IMR-90 (cell line): ENCODE measurements around the gene SOWAHB. TPM values are rescaled to one million over a fixed set of nuclear protein-coding genes. Genes with fewer than 3 reads are reported as not detected.

ENCODE experiments used
- ATAC-seq: fragments of 200-7000 bp; cut with Tn5 transposase; 2 replicates; pipeline ENCODE4 v1.9.1; 2020; ENCODE audit warnings: low read depth, mild to moderate bottlenecking, moderate library complexity
- BruUV-seq: library from RNA; stranded (reverse); fragments of 400-500 nt; replicated peaks from 2 replicates; lab custom pipeline; 2021; lab: Mats Ljungman, UMichigan
- CTCF ChIA-PET: fragments of 300-600 bp; formaldehyde crosslinking; extraction: SDS; loops from one replicate; lab custom pipeline; 2021; ENCODE audit warnings: antibody characterized with exemption; lab: Yijun Ruan, JAX
- POLR2A ChIA-PET: fragments of 300-600 bp; sonication (Branson Sonifier 250); formaldehyde crosslinking; loops from one replicate; lab custom pipeline; 2022; ENCODE audit warnings: antibody characterized with exemption; ENCODE audit not compliant: unreplicated experiment; lab: Charles Lee
- DNase-seq: peaks from one replicate; pipeline ENCODE4 v3.0.0; 2013
- H2AFZ ChIP-seq: replicated peaks from 2 replicates; pipeline ENCODE3; 2013; ENCODE audit warnings: low read length, mild to moderate bottlenecking; ENCODE audit not compliant: poor library complexity
- H2AK5ac ChIP-seq: 2 replicates; pipeline ENCODE4 v1.6.1; 2013; ENCODE audit warnings: low read depth, low read length, inconsistent platforms
- H2AK9ac ChIP-seq: replicated peaks from 2 replicates; pipeline ENCODE3; 2013; ENCODE audit warnings: mild to moderate bottlenecking, low read depth, low read length, moderate library complexity; ENCODE audit not compliant: poor library complexity
- H2BK120ac ChIP-seq: 2 replicates; pipeline ENCODE4 v1.6.1; 2013; ENCODE audit warnings: low read depth, low read length, inconsistent platforms
- H2BK15ac ChIP-seq: 3 replicates; pipeline ENCODE4 v1.6.1; 2013; ENCODE audit warnings: low read depth, low read length, inconsistent platforms
- H2BK20ac ChIP-seq: 2 replicates; pipeline ENCODE4 v1.6.1; 2013; ENCODE audit warnings: low read depth, mild to moderate bottlenecking, inconsistent platforms, low read length, moderate library complexity
- H2BK5ac ChIP-seq: 2 replicates; pipeline ENCODE4 v1.6.1; 2013; ENCODE audit warnings: mild to moderate bottlenecking, low read depth, low read length, inconsistent platforms; ENCODE audit not compliant: poor library complexity, severe bottlenecking
- H3K14ac ChIP-seq: replicated peaks from 2 replicates; pipeline ENCODE4 v1.6.1; 2013; ENCODE audit warnings: low read depth, low read length, inconsistent platforms
- H3K18ac ChIP-seq: 2 replicates; pipeline ENCODE4 v1.6.1; 2013; ENCODE audit warnings: low read depth, low read length, control low read depth
- H3K23ac ChIP-seq: 2 replicates; pipeline ENCODE4 v1.6.1; 2013; ENCODE audit warnings: low read depth, low read length, inconsistent platforms
- H3K27ac ChIP-seq: 2 replicates; pipeline ENCODE4 v1.5.1; 2013; ENCODE audit warnings: mild to moderate bottlenecking, control low read depth, low read length; ENCODE audit not compliant: insufficient read depth
- H3K27me3 ChIP-seq: 2 replicates; pipeline ENCODE4 v1.6.1; 2013; ENCODE audit warnings: low read length; ENCODE audit not compliant: control insufficient read depth, insufficient read depth
- H3K36me3 ChIP-seq: 2 replicates; pipeline ENCODE4 v1.6.1; 2013; ENCODE audit warnings: low read length, mixed read lengths; ENCODE audit not compliant: control insufficient read depth, insufficient read depth
- H3K4ac ChIP-seq: 2 replicates; pipeline ENCODE4 v1.6.1; 2013; ENCODE audit warnings: low read depth, low read length, inconsistent platforms
- H3K4me1 ChIP-seq: 2 replicates; pipeline ENCODE4 v1.6.1; 2013; ENCODE audit warnings: low read length, mixed read lengths; ENCODE audit not compliant: control insufficient read depth, insufficient read depth
- H3K4me2 ChIP-seq: 2 replicates; pipeline ENCODE4 v1.6.1; 2013; ENCODE audit warnings: low read depth, mild to moderate bottlenecking, control low read depth, low read length, moderate library complexity
- H3K4me3 ChIP-seq: 2 replicates; pipeline ENCODE4 v1.5.1; 2013; ENCODE audit warnings: low read depth, mild to moderate bottlenecking, control low read depth, low read length, moderate library complexity; ENCODE audit not compliant: insufficient read depth
- H3K56ac ChIP-seq: 2 replicates; pipeline ENCODE4 v1.6.1; 2013; ENCODE audit warnings: low read length, inconsistent platforms; ENCODE audit not compliant: insufficient read depth; ENCODE audit errors: extremely low read depth
- H3K79me1 ChIP-seq, 2 experiments: 2 replicates each; pipeline ENCODE4 v1.6.1; 2013; ENCODE audit warnings: low read length in 2 of 2, inconsistent platforms in 1 of 2, low read depth in 1 of 2
- H3K9ac ChIP-seq: 2 replicates; pipeline ENCODE4 v1.6.1; 2013; ENCODE audit warnings: low read depth, low read length, control low read depth
- H3K9me1 ChIP-seq: 2 replicates; pipeline ENCODE4 v1.6.1; 2013; ENCODE audit warnings: low read length, inconsistent platforms; ENCODE audit not compliant: insufficient read depth
- H3K9me3 ChIP-seq: 2 replicates; pipeline ENCODE4 v1.6.1; 2013; ENCODE audit warnings: low read length; ENCODE audit not compliant: control insufficient read depth, insufficient read depth
- H4K20me1 ChIP-seq: 2 replicates; pipeline ENCODE4 v1.6.1; 2013; ENCODE audit warnings: low read length, inconsistent platforms; ENCODE audit not compliant: insufficient read depth
- H4K5ac ChIP-seq: 2 replicates; pipeline ENCODE4 v1.6.1; 2013; ENCODE audit warnings: mild to moderate bottlenecking, low read depth, low read length, control low read depth
- H4K8ac ChIP-seq, 2 experiments: 2 replicates each; pipeline ENCODE4 v1.6.1; 2013; ENCODE audit warnings: low read depth in 2 of 2, low read length in 2 of 2, control low read depth in 1 of 2, inconsistent platforms in 1 of 2
- H4K91ac ChIP-seq: 2 replicates; pipeline ENCODE4 v1.6.1; 2013; ENCODE audit warnings: low read depth, low read length, inconsistent platforms; ENCODE audit not compliant: insufficient read depth
- CHD1 ChIP-seq: IDR thresholded peaks from 2 replicates; pipeline ENCODE4 v1.6.1; 2012; ENCODE audit warnings: low read depth, low read length, improper control_type of control experiment
- MAFK ChIP-seq: IDR thresholded peaks from 2 replicates; pipeline ENCODE4 v1.6.1; 2012; ENCODE audit warnings: low read depth, low read length, improper control_type of control experiment
- MAZ ChIP-seq: IDR thresholded peaks from 2 replicates; pipeline ENCODE4 v1.6.1; 2012; ENCODE audit warnings: low read depth, mild to moderate bottlenecking, low read length, improper control_type of control experiment, moderate library complexity, borderline replicate concordance
- MXI1 ChIP-seq: IDR thresholded peaks from 2 replicates; pipeline ENCODE4 v1.6.1; 2012; ENCODE audit warnings: low read depth, mild to moderate bottlenecking, low read length, moderate library complexity, borderline replicate concordance
- NFE2L2 ChIP-seq: fragments of 150-350 bp; IDR thresholded peaks from 2 replicates; pipeline ENCODE4 v1.6.1; 2016; ENCODE audit warnings: low read depth, mild to moderate bottlenecking, low read length
- POLR2A ChIP-seq: IDR thresholded peaks from 2 replicates; pipeline ENCODE4 v1.6.1; 2012; ENCODE audit warnings: mild to moderate bottlenecking, low read depth, low read length
- RAD21 ChIP-seq: IDR thresholded peaks from 2 replicates; pipeline ENCODE4 v1.6.1; 2012; ENCODE audit warnings: low read length, improper control_type of control experiment
- RCOR1 ChIP-seq: IDR thresholded peaks from 2 replicates; pipeline ENCODE4 v1.6.1; 2012; ENCODE audit warnings: mild to moderate bottlenecking, low read length, improper control_type of control experiment; ENCODE audit not compliant: insufficient replicate concordance
- RFX5 ChIP-seq: IDR thresholded peaks from 2 replicates; pipeline ENCODE4 v1.8.0; 2012; ENCODE audit warnings: low read depth, mild to moderate bottlenecking, low read length, moderate library complexity
- SMC3 ChIP-seq: fragments of 150-350 bp; IDR thresholded peaks from 2 replicates; pipeline ENCODE4 v1.6.1; 2016; ENCODE audit warnings: low read depth, mild to moderate bottlenecking, antibody characterized with exemption, low read length, moderate library complexity
- USF2 ChIP-seq: fragments of 150-350 bp; IDR thresholded peaks from 2 replicates; pipeline ENCODE4 v1.6.1; 2017; ENCODE audit warnings: mild to moderate bottlenecking, antibody characterized with exemption, low read length, low read depth
- WGBS, 2 experiments: methylation state at CpG; one replicate each; pipeline versions ENCODE4 v1.1.5 to v1.1.7; 2013; ENCODE audit warnings: missing lambda C conversion rate in 2 of 2; ENCODE audit not compliant: insufficient read length in 1 of 2; ENCODE audit errors: extremely low coverage in 2 of 2; 5-methylcytosine and 5-hydroxymethylcytosine counted together
- dilution Hi-C: fragments of 300-500 bp; cut with HindIII; formaldehyde crosslinking; loops from one replicate; pipeline ENCODE4 v1.14.3; 2018; ENCODE audit warnings: low sequenced_read_pairs; ENCODE audit not compliant: unreplicated experiment
- in situ Hi-C: fragments of 300-500 bp; cut with MboI; formaldehyde crosslinking; loops from 3 replicates; pipeline ENCODE4 v1.14.3; 2019; ENCODE audit warnings: low sequenced_read_pairs, inconsistent platforms, mixed read lengths
- intact Hi-C: fragments of 100-400 bp; cut with micrococcal nuclease; formaldehyde crosslinking; loops from 2 replicates; pipeline ENCODE4 v1.10.0; 2022
- polyA plus RNA-seq, 3 experiments: library from polyadenylated mRNA; depleted of rRNA; stranded (reverse); fragments of >200 nt; gene quantifications; 2 replicates each; pipeline ENCODE4 v1.2.3, GENCODE V29; 2012; ENCODE audit warnings: low replicate concordance in 1 of 3
- total RNA-seq: library from RNA; depleted of rRNA; stranded (reverse); fragments of >200 nt; gene quantifications from 2 replicates; pipeline ENCODE4 v1.2.3, GENCODE V29; 2012
- TF ChIP-seq, protein P1 (sequence below): conservative IDR thresholded peaks from 2 replicates; pipeline ENCODE4 v1.5.1; 2012; ENCODE audit warnings: mild to moderate bottlenecking, low read depth, low read length, improper control_type of control experiment

SOWAHB gene
- total and polyA plus RNA-seq, 2 of the 4 experiments (the other 2 are of a cell fraction) = not detected

DNA sequence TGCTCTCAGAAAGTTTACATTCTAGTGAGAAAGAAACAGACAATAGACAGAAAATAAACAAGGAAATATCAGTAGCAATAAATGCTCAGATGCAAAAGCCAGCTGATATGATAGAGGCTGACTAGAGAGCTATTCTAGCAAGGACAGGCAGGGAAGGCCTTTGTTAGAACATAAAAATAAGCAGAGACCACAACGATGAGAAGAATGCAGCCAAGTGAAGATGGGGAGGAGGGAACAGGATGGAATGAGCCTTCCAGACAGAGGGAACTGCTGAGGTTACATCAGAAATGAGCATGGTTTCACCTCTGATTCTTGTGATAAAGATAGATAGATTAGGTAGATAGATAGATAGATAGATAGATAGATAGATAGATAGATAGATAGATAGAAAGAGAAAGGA lies 7.6 kb upstream of the SOWAHB start:
- Histone ChIP-seq H3K36me3 (no peaks in the 10 kb centered on the region), H4K8ac (peak overlapping the region; percentile 25 to 61; a peak in 3 of 4 replicates), H4K91ac (peak overlapping the region; percentile 81), H3K9me1 (no peaks in the 10 kb centered on the region; the same call in 1 of the 2 replicates), H2BK5ac (peak overlapping the region; percentile 66), H3K4me2 (no peak overlapping the region), H3K79me1 (no peaks in the 10 kb centered on the region), H4K20me1 (no peaks in the 10 kb centered on the region), H2AK5ac (0 out of 2 replicates have a peak overlapping the region, but pooled peaks have one; percentile 10), H3K4me1 (peaks cover 5% of the 10 kb centered on the region), H3K14ac (peak overlapping the region; percentile 62), H3K9ac (no peak overlapping the region; the same call in 1 of the 2 replicates), H3K9me3 (peaks cover 8% of the 10 kb centered on the region; the same call in 1 of the 2 replicates), H2AFZ (no peak overlapping the region), H2BK15ac (peak overlapping the region; percentile 43; the same call in 1 of the 3 replicates), H2BK120ac (peak overlapping the region; percentile 87), H2AK9ac (no peak overlapping the region), H3K56ac (no peak overlapping the region), H3K27ac (peak overlapping the region; percentile 54; the same call in 1 of the 2 replicates), H3K18ac (peak overlapping the region; percentile 71; the same call in 1 of the 2 replicates), H3K27me3 (no peaks in the 10 kb centered on the region), H3K23ac (peak overlapping the region; percentile 39; the same call in 1 of the 2 replicates), H3K4ac (peak overlapping the region; percentile 82), H3K4me3 (no peak overlapping the region), H4K5ac (no peak overlapping the region; the same call in 1 of the 2 replicates), H2BK20ac (peak overlapping the region; percentile 73)
- WGBS, 2 experiments = 33% methylated on average over 1 of the region's 1 CpG; no CpG with 5 or more reads in 1 of the 2 experiments
- intact Hi-C loops (no loop called here), dilution Hi-C loops (no loop called here), in situ Hi-C loops (no loop called here)
- ChIA-PET POLR2A (interaction anchor here (0.6 kb wide), 1 partner anchor 14 kb away, joined by 3 read pairs; no protein-coding TSS in a partner anchor), CTCF (interaction anchor here (0.6 to 1.5 kb wide), 3 partner anchors 14 to 151 kb away, joined by 3 to 4 read pairs (median 3); no protein-coding TSS in a partner anchor)
- ATAC-seq (peak; percentile 98), DNase-seq (peak; percentile 72)
- TF ChIP-seq NFE2L2 (no peak), MXI1 (no peak), USF2 (no peak), RFX5 (no peak), CHD1 (no peak), RCOR1 (no peak), POLR2A (no peak), RAD21 (no peak), MAZ (no peak), MAFK (no peak), SMC3 (no peak)
- TF ChIP-seq, protein P1, sequence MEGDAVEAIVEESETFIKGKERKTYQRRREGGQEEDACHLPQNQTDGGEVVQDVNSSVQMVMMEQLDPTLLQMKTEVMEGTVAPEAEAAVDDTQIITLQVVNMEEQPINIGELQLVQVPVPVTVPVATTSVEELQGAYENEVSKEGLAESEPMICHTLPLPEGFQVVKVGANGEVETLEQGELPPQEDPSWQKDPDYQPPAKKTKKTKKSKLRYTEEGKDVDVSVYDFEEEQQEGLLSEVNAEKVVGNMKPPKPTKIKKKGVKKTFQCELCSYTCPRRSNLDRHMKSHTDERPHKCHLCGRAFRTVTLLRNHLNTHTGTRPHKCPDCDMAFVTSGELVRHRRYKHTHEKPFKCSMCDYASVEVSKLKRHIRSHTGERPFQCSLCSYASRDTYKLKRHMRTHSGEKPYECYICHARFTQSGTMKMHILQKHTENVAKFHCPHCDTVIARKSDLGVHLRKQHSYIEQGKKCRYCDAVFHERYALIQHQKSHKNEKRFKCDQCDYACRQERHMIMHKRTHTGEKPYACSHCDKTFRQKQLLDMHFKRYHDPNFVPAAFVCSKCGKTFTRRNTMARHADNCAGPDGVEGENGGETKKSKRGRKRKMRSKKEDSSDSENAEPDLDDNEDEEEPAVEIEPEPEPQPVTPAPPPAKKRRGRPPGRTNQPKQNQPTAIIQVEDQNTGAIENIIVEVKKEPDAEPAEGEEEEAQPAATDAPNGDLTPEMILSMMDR = no peak
- BruUV-seq = no TSS peak
